HG03175 (cell line): Measurements from ENCODE around the gene ANKRD20A1.
"Not testable (repeated sequence)": the region's sequence is repeated elsewhere in the genome, so short reads cannot be mapped to it uniquely, and the experiment has no call there.

Experiments used
- ATAC-seq: cut with Tn5 transposase; IDR thresholded peaks from one replicate; pipeline ENCODE4 v1.9.1; 2021; ENCODE audit warnings: mild to moderate bottlenecking, moderate library complexity; ENCODE audit not compliant: unreplicated experiment

The ANKRD20A1 gene

GRCh38 chr9:67858871-67859270, at the start of gene ANKRD20A1:
Gene ANKRD20A1, plus strand, starts transcription at chr9:67858931. Its CDS starts 496 bp downstream, at chr9:67859427.
- ATAC-seq, result not testable (repeated sequence)

GRCh38 chr9:67832088-67832487, 26.6 kb upstream of the ANKRD20A1 start:
- ATAC-seq, result not testable (repeated sequence)
